GM12865 (cell line): Measurements from ENCODE around the gene SH2B3.
"Not testable (repeated sequence)": the region's sequence is repeated elsewhere in the genome, so short reads cannot be mapped to it uniquely, and the experiment has no call there.

Experiments used
- DNase-seq: peaks from one replicate; pipeline ENCODE4 v3.0.0; 2010; ENCODE audit warnings: low read depth
- H3K4me3 ChIP-seq: 2 replicates; pipeline ENCODE4 v1.5.1; 2011; ENCODE audit warnings: mild to moderate bottlenecking, low read depth, low read length, control low read depth
- TF ChIP-seq, protein P1 (sequence below): IDR thresholded peaks from 2 replicates; pipeline ENCODE4 v1.5.1; 2011; ENCODE audit warnings: low read length, control low read depth, low read depth, inconsistent platforms; ENCODE audit not compliant: insufficient read depth; ENCODE audit errors: missing control alignments

The SH2B3 gene

DNA sequence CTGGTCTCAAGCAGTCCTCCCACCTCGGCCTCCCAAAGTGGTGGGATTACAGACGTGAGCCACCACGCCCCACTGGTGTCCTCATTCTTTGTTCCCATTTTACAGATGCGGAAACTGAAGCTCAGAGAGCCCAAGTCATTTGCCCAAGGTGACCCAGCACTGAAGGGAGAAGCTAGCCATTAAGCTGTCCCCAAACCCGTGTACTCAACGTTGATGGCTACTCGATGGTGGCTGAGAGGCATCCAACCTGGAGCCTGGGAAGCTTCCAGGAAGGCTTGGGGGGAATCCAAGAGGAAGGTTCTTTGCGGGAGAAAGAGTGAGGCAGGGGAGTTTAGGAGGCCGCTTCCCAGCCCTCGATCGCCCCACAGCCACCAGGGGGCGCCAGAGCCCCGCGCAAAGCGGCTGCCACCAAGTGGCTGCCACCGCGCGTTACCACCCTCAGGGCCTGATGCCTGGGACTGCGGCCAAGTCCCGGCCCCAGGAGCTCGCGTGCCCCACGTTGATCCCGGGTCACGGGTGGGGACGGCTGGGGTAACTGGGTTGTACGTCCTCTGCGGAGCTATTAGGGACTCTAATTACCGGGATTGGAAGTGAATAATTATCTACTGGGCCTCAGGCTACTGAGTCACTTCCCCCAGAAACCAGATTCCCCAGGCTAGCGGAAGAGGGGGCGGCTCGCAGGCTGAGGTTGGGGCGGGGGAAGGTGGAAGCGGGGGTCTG, 8.8 kb upstream of the SH2B3 start:
- H3K4me3 ChIP-seq: peak overlapping the region; percentile 28
- TF ChIP-seq, protein P1, sequence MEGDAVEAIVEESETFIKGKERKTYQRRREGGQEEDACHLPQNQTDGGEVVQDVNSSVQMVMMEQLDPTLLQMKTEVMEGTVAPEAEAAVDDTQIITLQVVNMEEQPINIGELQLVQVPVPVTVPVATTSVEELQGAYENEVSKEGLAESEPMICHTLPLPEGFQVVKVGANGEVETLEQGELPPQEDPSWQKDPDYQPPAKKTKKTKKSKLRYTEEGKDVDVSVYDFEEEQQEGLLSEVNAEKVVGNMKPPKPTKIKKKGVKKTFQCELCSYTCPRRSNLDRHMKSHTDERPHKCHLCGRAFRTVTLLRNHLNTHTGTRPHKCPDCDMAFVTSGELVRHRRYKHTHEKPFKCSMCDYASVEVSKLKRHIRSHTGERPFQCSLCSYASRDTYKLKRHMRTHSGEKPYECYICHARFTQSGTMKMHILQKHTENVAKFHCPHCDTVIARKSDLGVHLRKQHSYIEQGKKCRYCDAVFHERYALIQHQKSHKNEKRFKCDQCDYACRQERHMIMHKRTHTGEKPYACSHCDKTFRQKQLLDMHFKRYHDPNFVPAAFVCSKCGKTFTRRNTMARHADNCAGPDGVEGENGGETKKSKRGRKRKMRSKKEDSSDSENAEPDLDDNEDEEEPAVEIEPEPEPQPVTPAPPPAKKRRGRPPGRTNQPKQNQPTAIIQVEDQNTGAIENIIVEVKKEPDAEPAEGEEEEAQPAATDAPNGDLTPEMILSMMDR: peak; percentile 100
- DNase-seq: peak; percentile 93

DNA sequence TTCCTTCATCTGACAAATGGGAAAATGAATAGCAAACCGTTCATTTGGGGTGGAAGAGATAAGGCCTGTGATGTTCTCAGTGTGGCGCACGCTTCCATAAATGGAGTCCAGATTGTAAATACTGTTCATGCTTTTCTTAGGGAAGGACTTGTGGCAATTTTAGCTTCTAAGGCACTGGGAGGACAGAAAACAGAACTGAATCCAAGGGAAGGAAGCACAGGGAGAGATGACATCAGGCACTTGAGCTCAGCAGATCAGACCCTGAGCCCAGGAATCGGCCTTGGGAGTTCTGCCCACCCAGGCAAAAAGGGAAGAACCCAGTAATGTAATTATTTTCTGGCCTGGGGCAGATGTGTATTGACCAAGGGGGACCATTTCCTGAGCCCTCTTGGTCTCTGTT, 7.2 kb upstream of the SH2B3 start:
- no peak for DNase-seq
- TF ChIP-seq, protein P1: no peak
- no peak overlapping the region for H3K4me3 ChIP-seq

DNA sequence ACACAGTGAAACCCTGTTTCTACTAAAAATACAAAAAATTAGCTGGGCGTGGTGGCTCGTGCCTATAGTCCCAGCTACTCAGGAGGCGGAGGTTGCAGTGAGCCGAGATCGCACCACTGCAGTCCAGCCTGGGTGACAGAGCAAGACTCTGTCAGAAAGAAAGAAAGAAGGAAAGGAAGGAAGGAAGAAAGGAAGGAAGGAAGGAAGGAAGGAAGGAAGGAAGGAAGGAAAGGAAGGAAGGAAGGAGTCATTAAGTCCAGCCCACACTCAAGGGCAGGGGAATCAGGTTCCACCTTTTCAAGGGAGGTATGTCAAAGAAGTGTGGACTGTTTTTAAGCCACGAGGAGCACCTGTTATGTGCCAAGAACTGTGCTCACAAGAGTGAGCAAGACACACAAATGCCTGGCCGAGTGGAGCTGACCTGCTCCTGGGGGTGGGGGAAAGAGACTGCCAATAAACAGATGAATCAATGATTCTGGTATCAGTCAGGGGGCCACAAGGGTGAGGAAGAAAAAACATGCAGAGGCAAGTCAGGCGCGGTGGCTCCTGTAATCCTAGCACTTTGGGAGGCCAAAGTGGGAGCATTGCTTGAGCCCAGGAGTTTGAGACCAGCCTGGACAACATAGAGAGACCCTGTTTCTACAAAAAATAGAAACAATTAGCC, 5.8 kb upstream of the SH2B3 start:
- not testable (repeated sequence) for H3K4me3 ChIP-seq, DNase-seq

DNA sequence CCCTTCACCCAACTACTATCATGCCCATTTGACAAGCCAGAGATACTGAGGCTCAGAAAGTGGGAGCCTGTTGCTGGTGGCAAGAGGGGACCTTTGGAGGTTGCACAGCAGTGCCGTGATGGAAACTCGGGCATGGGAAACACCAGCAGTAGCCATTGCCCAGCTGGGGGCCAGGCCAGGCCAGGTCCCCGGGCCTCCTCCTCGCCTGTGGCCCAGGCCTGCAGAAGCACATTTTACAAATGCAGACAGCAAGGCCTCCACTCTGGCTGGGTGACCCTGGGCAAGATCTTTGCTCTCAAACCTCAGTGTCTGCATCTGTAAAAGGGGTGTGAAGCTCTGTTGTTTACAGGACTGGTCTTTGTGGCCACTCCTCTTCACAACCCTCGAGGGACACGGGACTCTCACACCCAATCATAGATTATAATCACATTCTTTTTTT, 4.5 kb upstream of the SH2B3 start:
- DNase-seq: no peak
- no peak overlapping the region for H3K4me3 ChIP-seq
- TF ChIP-seq, protein P1: no peak

DNA sequence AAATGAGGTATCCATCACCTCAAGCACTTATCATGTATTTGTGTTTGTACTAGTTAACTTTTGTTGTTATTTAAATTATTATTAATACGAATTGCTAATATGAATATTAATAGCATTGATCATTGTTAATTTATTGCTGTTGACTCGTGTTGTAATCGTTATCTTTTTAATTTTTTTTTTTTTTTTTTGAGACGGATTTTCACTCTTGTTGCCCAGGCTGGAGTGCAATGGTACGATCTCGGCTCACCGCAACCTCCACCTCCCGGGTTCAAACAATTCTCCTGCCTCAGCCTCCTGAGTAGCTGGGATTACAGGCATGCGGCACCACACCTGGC, 3.3 kb upstream of the SH2B3 start:
- not testable (repeated sequence) for H3K4me3 ChIP-seq, DNase-seq

DNA sequence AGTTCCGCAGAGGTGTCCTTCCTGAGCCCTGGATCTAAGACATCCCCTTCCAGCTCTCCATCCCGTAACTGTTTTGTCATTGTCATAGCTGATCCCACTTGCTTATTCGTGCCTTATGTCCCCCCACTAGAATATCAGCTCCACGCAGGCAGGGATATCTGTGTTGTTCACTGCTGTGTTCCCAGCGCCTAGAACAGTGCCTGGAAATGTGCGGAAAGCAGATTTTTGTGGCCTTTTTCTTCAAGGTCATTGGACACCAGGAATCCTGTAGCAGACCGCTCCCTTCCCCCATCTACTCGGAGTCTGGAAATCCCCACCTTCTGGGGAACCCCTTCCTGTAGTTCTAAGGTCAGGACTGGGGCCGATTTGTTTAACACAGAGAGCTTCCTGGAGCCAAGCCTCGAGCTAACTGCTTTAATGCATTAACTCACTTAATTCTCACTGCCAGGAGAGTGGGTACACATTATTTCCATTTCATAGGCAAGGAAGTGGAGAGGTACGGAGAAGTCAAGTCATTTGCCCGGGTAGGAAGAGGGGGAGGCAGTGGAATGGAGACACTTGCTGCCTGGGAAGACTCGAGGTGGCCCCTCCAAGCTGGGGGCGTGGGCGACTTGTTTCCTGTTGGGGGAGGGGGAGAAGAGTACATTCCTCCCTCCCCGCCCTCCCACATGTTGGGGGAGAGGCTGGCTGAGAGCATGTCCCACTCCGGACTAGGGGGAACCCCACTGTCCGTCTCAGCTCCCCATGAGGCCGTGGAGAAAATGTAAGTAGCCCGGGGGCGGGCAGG, 1.2 kb upstream of the SH2B3 start:
- TF ChIP-seq, protein P1: no peak
- peak overlapping the region; percentile 83 for H3K4me3 ChIP-seq
- DNase-seq: peak; percentile 86

DNA sequence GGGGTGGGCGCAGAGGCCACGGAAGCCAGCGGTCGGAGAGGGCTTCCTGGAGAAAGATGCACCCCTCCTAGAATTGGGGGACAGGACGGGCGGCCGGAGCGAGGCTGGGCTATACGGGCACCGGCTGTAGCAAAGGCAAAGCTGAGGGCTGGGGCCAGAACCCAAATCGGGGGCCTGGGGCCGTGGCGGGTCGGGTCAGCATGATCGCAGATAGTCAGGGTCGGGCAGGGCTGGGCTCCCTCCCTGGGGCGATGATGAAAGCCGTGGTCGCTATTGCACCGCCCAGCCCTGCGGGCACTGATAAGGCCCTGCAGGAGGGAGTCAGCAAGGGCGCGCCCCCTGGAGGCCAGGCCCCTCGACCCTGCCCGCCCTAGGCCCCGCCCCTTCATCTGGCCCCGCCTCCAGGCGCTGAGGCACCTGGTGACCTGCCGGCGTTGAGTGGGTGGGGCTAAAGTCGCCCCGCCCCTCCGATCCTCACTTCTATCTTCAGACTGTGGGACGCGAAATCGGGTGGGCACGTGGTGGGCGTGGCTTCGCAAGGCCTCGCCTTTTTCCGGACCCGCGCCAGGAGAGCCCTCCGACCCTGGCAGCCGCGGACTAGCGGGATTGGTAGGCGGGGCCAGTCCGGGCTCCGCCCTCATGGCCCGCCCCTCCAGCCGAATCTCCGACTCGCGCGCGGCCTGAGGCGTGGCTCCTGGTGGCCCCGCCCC, 419 bp upstream of the SH2B3 start:
- DNase-seq: peak; percentile 99
- TF ChIP-seq, protein P1: peak; percentile 70
- H3K4me3 ChIP-seq: peak overlapping the region; percentile 83
